ENCODE measurements around the gene PGC. TPM values are rescaled to one million over a fixed set of nuclear protein-coding genes. Genes with fewer than 3 reads are reported as not detected.

PGC gene
- total RNA-seq, 4 donors from 2014 or later: not detected

DNA sequence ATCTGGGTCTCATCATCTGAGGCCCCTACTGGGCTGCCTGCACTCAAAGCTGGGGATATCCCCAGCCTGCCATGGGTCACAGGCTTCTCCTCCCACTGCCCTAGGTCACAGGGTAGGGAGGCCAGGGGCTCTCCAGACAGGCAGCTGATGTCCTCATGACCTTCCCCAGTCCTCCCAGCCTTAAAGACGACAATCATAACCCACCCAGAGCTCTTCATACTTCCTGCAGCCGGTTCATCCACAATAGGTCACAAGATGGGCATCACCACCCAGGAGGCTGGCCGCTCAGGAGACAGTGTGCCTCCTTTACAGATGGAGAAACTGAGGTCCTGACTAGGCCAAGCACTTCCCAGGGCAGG lies 27.0 kb downstream of the PGC start:
- Histone ChIP-seq H3K4me1 (peaks cover 0 to 48% (median 20%) of the 10 kb centered on the region in 4 donors), H3K4me3 (no peak overlapping the region), H3K27ac (peak overlapping the region in 1 of 4 donors; percentile 99), H3K36me3 (no peaks in the 10 kb centered on the region), H3K9me3 (no peaks in the 10 kb centered on the region), H3K27me3 (no peaks in the 10 kb centered on the region)
- TF ChIP-seq CTCF (IDR thresholded peaks at IDR 0.05): no peak
- no peak for TF ChIP-seq POLR2A (IDR thresholded peaks at IDR 0.05)
- no peak for DNase-seq

DNA sequence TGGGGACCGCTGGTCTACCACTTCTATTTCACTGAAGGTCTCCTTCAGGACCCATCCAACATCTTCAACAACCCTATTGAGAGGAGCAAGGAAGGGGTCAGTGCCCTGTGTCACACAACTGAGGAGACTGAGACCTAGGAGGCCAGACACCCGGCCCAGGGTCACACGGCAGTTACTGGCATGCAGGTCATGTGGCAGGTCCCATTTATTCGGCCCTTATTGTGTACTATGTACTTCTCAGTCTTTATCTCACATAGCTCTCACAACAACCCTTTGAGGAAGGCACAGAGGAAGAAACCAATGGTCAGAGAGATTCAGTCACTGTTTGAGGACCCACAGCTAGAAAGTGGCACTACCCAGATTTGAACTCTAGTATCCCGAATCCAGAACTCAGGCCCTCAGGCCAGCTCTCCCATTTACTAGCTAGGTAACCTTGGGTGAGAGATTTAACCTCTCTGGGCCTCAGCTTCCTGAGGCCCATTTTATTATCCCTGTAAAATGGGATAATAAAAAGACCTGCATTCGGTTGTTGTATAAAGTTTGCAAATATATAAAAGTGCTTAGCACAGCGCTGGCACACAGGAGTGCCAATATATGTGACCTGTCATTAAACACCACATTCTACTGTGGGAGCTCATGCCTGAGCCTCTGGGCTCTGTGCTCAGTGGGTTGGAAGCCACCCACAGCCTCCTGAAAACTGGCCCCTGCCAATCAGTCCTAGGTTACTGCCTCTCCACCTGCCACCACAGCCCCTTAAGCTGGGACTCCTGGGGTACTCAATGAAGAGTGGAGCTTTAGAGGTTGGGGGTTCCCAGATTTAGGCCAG lies 27.5 kb downstream of the PGC start:
- peak overlapping the region in 1 of 4 donors; percentile 99 for H3K27ac ChIP-seq
- DNase-seq: no peak
- peaks cover 0 to 46% (median 16%) of the 10 kb centered on the region in 4 donors for H3K4me1 ChIP-seq

DNA sequence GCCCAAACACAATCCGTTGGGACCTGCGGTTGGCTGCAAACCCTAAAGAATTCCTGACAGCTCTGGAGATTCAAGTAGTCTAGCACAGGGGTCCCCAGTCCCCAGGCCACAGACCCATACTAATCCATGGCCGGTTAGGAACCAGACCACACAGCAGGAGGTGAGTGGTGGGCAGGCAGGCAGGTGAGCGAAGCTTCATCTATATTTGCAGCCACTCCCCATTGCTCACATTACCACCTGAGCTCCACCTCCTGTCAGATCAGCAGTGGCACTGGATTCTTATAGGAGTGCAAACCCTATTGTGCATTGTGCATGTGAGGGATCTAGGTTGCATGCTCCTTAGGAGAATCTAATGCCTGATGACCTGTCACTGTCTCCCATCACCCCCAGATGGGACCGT lies 28.4 kb downstream of the PGC start:
- Histone ChIP-seq H3K36me3 (no peaks in the 10 kb centered on the region), H3K27ac (peak overlapping the region in 1 of 4 donors; percentile 99), H3K4me1 (peaks cover 0 to 39% (median 16%) of the 10 kb centered on the region in 4 donors)

More for the DNA sequence above, 27.5 kb downstream of the PGC start:
- no peaks in the 10 kb centered on the region for H3K36me3 ChIP-seq
- TF ChIP-seq CTCF (IDR thresholded peaks at IDR 0.05) (no peak), POLR2A (IDR thresholded peaks at IDR 0.05) (no peak)
- H3K9me3 ChIP-seq: no peaks in the 10 kb centered on the region
- H3K4me3 ChIP-seq: no peak overlapping the region
- no peaks in the 10 kb centered on the region for H3K27me3 ChIP-seq

DNA sequence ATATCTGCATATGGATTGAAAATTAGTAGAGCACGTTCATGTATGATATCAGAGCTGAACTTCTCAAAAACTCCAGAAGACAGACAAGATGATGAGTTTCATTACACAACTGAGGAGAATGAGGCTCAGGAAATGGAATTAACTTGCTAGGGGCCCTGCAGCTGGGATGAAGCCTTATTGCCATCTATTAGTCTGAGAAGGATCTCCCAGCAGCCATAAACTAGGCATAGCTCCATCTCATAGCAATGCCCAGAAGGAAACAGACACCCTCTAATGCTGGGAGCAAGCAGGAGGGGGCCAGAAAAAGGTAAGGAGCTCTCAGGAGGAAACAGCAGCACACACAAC lies 29.8 kb downstream of the PGC start:
- Histone ChIP-seq H3K4me3 (no peak overlapping the region), H3K9me3 (no peaks in the 10 kb centered on the region), H3K27me3 (no peaks in the 10 kb centered on the region), H3K27ac (peak overlapping the region in 1 of 4 donors; percentile 67), H3K4me1 (peaks cover 0 to 39% (median 24%) of the 10 kb centered on the region in 4 donors), H3K36me3 (no peaks in the 10 kb centered on the region)
- TF ChIP-seq POLR2A (IDR thresholded peaks at IDR 0.05): no peak
- no peak for TF ChIP-seq CTCF (IDR thresholded peaks at IDR 0.05)
- DNase-seq: no peak

More for the DNA sequence above, 28.4 kb downstream of the PGC start:
- Histone ChIP-seq H3K27me3 (no peaks in the 10 kb centered on the region), H3K9me3 (no peaks in the 10 kb centered on the region), H3K4me3 (no peak overlapping the region)
- no peak for TF ChIP-seq CTCF (IDR thresholded peaks at IDR 0.05)
- TF ChIP-seq POLR2A (IDR thresholded peaks at IDR 0.05): no peak
- no peak for DNase-seq

GRCh38 chr6:41716516-41717391 lies 30.4 kb downstream of the PGC start:
- Histone ChIP-seq H3K4me3 (peak overlapping the region in 1 of 4 donors; percentile 16), H3K27ac (peak overlapping the region in 1 of 4 donors; percentile 67)
- no peak for DNase-seq

More at GRCh38 chr6:41716516-41717391, 30.4 kb downstream of the PGC start:
- H3K9me3 ChIP-seq: no peaks in the 10 kb centered on the region
- H3K36me3 ChIP-seq: no peaks in the 10 kb centered on the region
- TF ChIP-seq POLR2A (IDR thresholded peaks at IDR 0.05) (no peak), CTCF (IDR thresholded peaks at IDR 0.05) (no peak)
- H3K27me3 ChIP-seq: no peaks in the 10 kb centered on the region
- peaks cover 0 to 39% (median 24%) of the 10 kb centered on the region in 4 donors for H3K4me1 ChIP-seq

All from Peyer's patch (tissue), 4 donors.